ENCODE measurements around the gene FSHB.

DNA sequence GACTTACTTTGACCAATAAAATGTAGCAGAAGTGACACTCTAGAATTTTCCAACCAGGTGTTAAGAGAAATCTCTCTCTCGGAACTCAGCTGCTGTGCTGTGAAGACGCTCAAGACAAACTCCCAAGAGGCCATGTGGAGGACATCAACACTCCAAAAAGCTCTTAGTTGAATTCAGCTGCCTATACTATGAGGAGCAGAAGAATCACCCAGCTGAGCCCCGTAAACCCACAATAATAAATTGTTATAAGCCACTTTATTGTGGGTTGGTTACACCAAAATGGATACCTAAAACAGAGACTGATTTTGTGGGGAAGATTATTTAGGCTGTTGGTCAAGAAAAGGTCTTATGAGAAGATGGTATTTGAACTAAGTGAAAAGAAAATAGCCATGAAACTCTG, 44.1 kb upstream of the FSHB start:
- TF ChIP-seq, protein P1, sequence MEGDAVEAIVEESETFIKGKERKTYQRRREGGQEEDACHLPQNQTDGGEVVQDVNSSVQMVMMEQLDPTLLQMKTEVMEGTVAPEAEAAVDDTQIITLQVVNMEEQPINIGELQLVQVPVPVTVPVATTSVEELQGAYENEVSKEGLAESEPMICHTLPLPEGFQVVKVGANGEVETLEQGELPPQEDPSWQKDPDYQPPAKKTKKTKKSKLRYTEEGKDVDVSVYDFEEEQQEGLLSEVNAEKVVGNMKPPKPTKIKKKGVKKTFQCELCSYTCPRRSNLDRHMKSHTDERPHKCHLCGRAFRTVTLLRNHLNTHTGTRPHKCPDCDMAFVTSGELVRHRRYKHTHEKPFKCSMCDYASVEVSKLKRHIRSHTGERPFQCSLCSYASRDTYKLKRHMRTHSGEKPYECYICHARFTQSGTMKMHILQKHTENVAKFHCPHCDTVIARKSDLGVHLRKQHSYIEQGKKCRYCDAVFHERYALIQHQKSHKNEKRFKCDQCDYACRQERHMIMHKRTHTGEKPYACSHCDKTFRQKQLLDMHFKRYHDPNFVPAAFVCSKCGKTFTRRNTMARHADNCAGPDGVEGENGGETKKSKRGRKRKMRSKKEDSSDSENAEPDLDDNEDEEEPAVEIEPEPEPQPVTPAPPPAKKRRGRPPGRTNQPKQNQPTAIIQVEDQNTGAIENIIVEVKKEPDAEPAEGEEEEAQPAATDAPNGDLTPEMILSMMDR (IDR thresholded peaks at IDR 0.05), result no peak
- TF ChIP-seq POLR2A (IDR thresholded peaks at IDR 0.05), result no peak
